A673 (cell line): Measurements from ENCODE around the gene CHIT1.

Experiments used
- EZH2 ChIP-seq: fragments of 200-600 bp; sonication (generic); IDR thresholded peaks from 2 replicates; pipeline ENCODE4 v1.6.1; 2017; ENCODE audit warnings: borderline replicate concordance, low read depth, mild to moderate bottlenecking, mixed read lengths, antibody characterized with exemption, low read length; ENCODE audit not compliant: poor library complexity, severe bottlenecking
- TF ChIP-seq, protein P1 (sequence below): fragments of 300-800, 200-600 bp; sonication (generic); conservative IDR thresholded peaks from 2 replicates; pipeline ENCODE4 v1.5.1; 2017; ENCODE audit warnings: low read depth, mild to moderate bottlenecking, antibody characterized with exemption, low read length, moderate library complexity, mixed read lengths

DNA sequence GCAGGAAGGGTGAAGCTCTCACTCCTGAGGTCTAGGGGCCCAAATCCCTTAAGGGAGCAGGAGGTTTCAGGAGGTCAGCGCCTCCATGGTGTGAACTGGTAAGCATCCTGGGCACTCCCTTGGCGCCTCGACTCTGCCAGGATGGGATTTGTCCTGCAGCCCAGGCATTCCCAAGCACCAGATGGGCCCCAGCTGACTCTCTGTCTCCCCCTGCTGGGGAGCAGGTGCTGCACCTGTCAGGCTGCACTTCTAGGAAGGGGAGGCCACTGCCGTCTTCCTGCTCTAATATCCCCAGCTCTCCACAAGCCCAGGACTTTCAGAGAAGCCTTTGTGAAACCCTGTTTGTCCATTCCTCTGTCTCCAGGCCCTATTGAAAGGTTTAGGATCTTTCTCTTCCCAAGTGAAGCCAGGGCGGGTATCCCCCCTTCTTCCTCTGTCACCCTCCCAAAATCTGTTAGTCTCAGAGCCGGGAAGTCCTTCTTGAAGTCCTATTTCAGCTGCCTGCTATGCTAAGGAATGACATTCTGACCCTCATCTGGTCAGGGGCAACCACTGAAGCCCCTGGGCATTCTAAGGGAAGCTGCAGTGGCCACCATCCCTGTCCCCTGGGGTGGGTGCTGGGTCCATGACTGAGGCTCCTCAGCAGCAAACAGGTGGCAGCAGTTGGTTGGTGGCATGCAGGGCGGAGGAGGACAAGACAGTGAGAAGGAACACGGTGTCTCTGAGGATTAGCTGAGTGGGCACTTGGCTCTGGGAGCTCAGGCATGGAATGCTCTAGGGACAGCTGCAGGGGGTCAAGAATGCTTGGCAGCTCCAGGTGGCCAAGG lies 57.1 kb downstream of the CHIT1 start:
- TF ChIP-seq, protein P1, sequence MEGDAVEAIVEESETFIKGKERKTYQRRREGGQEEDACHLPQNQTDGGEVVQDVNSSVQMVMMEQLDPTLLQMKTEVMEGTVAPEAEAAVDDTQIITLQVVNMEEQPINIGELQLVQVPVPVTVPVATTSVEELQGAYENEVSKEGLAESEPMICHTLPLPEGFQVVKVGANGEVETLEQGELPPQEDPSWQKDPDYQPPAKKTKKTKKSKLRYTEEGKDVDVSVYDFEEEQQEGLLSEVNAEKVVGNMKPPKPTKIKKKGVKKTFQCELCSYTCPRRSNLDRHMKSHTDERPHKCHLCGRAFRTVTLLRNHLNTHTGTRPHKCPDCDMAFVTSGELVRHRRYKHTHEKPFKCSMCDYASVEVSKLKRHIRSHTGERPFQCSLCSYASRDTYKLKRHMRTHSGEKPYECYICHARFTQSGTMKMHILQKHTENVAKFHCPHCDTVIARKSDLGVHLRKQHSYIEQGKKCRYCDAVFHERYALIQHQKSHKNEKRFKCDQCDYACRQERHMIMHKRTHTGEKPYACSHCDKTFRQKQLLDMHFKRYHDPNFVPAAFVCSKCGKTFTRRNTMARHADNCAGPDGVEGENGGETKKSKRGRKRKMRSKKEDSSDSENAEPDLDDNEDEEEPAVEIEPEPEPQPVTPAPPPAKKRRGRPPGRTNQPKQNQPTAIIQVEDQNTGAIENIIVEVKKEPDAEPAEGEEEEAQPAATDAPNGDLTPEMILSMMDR, result peak; percentile 90
- TF ChIP-seq EZH2, result no peak
